ENCODE data around the gene SLC34A3.
"Not testable (repeated sequence)": the region's sequence is repeated elsewhere in the genome, so short reads cannot be mapped to it uniquely, and the experiment has no call there.

DNA sequence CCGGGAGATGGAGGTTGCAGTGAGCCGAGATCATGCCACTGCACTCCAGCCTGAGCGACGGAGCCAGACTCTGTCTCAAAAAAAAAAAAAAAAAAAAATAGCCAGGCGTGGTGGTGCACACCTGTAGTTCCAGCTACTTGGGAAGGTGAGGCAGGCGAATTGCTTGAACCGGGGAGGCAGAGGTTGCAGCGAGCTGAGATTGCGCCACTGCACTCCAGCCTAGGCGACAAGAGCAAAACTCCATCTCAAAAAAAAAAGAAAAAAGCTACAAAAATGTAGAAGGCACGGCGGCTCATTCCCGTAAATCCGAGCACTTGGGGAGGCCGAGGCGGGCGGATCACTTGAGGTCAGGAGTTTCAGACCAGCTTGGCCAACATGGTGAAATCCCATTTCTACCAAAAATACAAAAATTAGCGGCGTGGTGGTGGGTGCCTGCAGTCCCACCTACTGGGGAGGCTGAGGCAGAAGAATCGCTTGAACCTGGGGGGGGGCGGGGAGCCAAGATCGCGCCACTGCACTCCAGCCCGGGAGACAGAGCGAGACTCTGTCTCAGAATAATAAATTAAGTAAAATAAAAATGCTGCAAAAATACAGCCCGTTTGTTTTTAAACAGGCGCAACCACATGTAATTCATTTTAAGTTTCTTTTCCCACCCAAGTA lies 9.0 kb downstream of the SLC34A3 start:
- TF ChIP-seq, protein P1, sequence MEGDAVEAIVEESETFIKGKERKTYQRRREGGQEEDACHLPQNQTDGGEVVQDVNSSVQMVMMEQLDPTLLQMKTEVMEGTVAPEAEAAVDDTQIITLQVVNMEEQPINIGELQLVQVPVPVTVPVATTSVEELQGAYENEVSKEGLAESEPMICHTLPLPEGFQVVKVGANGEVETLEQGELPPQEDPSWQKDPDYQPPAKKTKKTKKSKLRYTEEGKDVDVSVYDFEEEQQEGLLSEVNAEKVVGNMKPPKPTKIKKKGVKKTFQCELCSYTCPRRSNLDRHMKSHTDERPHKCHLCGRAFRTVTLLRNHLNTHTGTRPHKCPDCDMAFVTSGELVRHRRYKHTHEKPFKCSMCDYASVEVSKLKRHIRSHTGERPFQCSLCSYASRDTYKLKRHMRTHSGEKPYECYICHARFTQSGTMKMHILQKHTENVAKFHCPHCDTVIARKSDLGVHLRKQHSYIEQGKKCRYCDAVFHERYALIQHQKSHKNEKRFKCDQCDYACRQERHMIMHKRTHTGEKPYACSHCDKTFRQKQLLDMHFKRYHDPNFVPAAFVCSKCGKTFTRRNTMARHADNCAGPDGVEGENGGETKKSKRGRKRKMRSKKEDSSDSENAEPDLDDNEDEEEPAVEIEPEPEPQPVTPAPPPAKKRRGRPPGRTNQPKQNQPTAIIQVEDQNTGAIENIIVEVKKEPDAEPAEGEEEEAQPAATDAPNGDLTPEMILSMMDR (IDR thresholded peaks at IDR 0.05): not testable (repeated sequence)
- TF ChIP-seq POLR2AphosphoS5, POLR2A (IDR thresholded peaks at IDR 0.05): not testable (repeated sequence)
